Right renal cortex interstitium (tissue), 3 donors: ENCODE data around the gene WDR5. TPM values are rescaled to one million over a fixed set of nuclear protein-coding genes. Genes with fewer than 3 reads are reported as not detected.

Experiments
- DNase-seq, 3 donors: peaks; one replicate each; pipeline ENCODE4 v3.0.0-alpha.2; 2013; ENCODE audit warnings: low read depth in 3 of 3, low spot score in 2 of 3
- polyA plus RNA-seq, 3 donors: library from polyadenylated mRNA; unstranded; fragments of 120-200 nt; gene quantifications; one replicate each; pipeline ENCODE4 v1.2.1, GENCODE V29; 2013; ENCODE audit not compliant: insufficient read length in 3 of 3

WDR5 gene
- polyA plus RNA-seq, 3 donors: 35.4 to 38.4 (median 36.7) TPM

DNA sequence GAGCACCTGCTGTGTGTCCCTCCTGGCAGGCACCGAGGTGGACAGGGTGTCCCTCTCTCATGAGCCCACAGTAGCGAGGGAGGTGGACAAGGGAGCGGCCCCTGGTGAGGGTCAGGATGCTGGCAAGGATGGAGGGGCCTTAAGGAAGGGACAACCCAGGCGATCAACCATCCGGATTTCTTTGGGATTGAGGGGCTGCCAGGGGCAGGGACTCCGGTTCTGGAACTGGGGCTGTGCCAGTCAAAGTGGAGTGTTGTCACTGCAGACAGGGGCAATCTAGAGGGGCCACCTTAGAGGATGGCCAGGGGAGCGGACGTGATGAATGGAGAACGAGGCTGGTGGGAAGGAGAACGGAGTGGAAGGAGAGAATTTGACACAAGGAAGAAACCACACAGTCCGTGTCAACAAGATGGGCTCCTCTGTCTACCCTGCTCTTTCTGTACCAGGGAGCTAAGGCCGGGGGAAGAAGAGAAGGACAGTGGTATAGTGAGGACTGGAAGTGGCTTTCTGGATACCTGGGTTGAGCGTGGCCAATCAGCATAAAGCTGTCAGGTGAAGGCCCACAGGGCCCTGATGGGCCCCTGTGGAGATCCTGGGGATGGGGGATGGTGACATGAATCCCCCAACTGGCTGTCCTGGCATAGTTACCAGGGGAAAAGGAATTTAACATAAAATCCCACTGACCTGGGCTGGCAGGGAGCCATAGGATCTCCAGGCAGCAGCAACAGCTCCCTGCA is 4.2 kb upstream of the WDR5 start:
- DNase-seq: no peak

DNA sequence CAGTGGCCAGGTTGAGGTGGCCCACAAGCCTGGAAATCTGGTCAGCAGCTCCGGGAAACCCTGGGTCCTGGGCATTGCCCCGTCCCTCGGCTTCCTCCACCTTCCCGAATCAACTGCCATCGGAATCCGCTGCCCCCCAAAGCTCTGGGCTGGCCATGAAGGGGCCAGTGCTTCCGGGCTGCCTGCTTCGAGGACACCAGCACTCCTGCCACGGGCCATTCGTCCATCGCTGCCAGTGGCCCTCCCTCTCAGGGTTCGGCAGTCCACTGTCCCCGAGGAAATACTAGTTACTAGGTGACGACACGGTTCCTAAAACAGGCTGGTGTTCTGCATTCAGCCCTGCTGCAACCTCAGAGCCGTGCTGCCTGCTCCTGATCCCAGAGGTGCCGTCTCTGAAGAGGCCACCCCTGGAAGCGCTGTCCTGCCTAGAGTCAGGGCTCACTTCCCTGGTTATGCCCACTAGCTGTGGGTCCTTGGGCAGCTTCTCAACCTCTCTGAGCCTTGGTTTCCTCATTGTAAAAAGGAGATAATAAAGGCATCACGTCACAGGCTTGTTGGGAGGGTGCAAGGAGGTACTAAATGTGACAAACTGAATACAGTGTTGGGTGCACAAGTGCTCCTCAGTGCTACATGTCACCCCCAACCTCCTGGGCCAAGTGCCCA is 3.5 kb upstream of the WDR5 start:
- DNase-seq: no peak

DNA sequence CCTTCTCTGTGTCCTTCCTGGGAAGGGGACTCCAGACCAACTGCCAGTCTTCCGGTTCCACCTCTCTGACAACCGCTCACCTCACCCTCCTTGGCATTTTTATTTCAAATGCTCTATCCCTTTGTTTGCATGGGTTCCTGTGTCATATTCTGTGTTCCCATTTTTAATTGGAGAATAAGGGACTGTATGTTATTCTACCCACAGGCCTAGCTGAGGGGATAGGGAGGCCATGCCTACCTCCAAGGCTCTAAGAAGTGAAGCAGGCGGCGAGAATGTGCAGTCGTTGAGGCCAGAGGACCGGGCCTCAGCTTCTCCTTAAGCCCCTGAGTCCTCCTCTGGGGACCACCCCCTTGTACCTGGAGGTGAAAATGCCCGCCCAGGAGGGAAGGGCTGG is 936 bp upstream of the WDR5 start:
- DNase-seq: no peak

DNA sequence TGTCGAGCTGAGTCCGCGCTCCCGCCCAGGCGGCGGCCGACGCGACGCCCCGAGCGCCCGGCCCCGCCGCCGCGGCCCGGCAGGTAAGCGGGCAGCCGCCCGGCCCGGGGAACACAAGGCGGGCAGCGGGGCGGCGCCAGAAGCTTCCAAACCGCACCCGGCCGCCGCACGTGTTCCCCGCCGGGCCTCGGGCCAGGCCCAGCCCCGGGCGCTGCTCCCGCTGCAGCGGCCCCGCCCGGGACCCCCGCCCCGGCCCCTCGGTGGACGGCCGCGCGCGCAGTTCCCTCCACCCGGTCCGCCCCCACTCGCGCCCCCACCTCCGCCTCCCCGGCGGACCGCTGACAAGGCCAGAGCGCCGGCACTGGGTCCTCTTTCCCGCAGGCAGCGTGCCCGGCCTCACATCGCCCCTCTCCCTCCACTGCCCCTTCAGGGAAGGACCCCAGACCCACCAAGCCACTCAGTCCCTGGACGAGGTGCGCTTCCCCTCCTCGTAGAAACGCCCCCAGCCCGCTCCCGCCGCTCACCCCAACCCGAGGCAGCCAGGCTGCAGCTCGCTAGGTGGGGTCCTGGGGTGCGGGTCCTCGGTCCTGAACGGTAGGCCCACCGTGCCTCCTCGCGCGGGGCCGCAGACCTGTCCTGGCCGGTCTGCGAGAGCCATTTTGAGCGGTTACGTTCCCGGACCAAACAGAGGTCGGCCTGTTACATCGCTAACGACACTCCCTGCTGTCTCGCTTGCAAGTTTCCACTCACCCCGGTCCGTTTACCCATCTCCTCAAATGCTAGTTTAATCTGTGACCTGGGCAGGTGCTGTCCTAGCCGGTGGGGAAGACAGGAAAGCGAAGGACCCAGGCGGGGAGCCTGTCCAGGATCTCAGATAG is 475 bp downstream of the WDR5 start:
- DNase-seq: no peak

DNA sequence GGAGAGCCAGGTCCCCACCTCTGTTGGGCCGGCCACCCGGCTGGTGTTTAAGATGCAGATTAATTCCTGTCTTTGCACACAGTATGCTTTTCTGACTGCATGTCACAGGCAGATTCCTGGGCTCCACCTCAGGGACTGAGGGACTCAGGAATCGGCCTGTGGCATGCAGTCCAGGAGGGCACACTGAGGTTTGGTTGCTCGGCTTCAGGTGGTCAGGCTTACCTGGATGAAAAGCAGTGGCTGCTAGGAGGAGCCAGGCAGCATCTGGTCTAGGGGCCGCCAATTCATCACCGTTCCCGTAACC is 1.1 kb downstream of the WDR5 start:
- DNase-seq: no peak

DNA sequence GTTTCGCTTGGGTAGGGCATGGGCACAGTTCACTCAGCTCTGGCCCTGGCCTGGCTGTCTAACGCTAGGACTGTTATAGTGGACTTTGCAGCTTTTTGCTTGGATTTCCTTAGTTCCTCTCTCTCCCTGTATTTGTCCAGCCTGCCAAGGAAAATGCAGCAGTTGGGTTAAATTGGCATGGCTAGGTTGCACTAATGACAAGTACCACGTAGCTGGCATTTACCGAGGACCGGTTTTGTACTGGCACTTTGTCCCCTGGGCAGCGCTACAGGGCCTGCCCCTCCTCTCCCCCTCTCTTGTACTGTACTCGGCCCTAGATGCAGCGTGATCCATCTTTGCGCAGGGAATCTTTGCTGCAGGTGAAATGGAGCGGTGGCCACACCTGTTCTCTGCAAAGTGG is 2.4 kb downstream of the WDR5 start:
- no peak for DNase-seq

DNA sequence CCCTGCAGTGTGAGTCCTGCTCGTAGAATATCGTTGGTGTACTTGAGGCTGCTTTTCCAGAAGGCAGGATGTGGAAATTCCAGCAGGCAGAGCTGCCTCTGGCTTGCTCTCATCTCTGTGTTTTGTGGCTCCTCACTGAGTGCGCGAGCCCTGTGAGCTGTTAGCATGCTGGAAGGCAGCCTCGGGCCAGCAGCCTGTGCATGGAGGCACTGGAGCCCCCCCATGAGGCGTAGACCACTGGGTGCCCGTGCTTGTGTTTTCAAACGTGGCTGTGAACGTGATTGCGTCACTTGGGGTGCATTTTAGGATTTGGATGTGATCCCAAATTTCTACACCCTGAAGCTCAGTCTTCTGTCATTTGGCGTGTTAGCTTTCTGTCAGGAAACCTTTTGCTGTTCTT is 3.2 kb downstream of the WDR5 start:
- no peak for DNase-seq

DNA sequence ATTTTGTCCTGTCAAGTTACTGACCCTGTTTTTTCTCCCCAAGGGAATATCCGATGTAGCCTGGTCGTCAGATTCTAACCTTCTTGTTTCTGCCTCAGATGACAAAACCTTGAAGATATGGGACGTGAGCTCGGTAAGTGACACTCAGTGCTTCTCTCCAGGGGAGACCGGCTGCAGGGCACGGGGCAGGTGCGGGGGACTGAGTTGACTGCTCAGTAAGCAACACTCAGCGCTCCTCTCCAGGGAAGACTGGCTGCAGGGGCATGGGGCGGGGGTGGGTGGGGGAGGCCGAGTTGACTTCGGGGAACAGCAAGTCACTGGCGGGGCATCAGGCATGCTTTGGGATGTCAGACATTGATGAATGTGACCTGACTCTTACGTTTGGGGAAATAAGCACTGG is 6.0 kb downstream of the WDR5 start:
- no peak for DNase-seq

DNA sequence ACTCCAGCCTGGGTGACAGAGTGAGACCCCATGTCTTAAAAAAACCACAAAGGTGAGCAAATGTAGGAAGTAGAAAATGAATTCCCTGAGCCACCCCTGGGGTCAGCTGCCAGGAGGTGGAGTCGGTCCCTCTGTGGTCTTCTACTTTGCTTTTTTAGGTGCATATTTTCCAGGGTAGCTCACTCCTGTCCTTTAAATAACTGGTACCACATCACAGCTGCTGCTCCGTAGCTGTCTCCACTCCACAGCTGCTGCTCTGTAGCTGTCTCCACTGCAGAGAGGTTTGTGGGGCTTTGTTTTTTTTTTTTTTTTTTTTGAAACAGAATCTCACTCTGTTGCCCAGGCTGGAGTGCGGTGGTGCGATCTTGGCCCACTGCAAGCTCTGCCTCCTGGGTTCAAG is 8.9 kb downstream of the WDR5 start:
- DNase-seq: no peak

DNA sequence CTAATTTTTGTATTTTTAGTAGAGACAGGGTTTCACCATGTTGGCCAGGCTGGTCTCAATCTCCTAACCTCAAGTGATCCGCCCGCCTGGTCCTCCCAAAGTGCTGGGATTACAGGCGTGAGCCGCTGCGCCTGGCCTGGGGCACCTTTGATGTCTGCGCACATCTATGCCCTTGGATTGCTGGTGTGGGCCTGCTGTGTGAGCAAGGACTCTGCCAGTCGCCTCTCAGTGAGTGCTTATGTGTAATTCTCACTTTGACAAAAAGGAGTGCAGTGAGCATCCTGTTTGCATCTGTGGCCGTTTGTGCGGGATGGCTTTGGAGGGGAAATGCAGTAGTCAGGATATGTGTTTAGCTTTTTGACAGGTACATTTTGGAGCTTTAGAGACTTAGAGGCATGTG is 9.4 kb downstream of the WDR5 start:
- DNase-seq: no peak

DNA sequence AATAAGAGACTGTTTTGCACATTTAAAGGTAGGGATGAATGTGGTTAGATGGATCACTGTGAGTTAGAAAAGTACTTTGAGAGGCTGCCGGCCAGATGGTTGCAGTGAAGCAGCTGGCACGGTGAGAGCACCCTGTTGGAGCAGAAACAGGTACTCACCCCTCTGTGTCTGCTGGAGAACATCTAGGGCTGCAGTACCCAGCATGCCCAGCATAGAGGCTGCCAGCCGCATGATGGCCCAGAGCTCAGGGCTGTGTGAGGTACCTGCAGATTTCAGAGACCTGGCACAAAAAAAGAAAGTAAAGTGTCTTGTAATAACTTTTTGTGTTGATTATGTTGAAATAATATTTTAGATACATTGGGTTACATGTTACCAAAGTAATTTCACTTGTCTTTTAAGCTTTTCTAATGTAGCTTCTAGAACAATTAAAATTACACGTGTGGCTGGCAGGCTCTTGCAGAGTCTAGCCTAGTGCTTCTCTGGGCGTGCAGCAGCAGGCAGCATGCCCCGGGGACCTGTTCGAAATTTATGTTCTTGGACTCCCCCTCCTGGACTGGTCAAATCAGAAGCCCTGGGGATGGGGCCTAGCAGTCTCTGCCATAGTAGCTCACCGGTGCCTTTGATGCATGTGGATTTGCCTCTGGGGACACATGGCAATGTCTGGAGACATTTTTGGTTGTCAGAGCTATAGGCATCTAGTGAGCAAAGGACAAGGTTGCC is 11.1 kb downstream of the WDR5 start:
- no peak for DNase-seq

DNA sequence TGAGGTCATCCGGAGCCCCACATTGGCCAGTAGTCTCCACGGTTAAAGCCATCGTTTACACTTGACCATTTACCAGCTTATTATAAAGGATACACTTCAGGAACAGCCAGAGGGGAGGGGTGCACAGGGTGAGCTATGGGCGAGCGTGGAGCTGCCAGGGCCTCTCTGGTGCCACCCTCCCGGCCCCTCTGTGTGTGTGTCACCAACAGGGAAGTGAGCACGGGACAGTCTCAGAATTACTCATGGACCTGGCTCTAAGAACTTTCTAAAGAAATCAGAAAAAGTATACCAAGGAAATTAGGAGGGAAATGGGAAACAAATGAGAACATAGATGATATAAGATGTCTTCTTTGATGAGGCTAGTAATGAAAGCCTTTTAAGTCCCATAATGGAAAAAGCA is 13.5 kb downstream of the WDR5 start:
- DNase-seq: no peak

DNA sequence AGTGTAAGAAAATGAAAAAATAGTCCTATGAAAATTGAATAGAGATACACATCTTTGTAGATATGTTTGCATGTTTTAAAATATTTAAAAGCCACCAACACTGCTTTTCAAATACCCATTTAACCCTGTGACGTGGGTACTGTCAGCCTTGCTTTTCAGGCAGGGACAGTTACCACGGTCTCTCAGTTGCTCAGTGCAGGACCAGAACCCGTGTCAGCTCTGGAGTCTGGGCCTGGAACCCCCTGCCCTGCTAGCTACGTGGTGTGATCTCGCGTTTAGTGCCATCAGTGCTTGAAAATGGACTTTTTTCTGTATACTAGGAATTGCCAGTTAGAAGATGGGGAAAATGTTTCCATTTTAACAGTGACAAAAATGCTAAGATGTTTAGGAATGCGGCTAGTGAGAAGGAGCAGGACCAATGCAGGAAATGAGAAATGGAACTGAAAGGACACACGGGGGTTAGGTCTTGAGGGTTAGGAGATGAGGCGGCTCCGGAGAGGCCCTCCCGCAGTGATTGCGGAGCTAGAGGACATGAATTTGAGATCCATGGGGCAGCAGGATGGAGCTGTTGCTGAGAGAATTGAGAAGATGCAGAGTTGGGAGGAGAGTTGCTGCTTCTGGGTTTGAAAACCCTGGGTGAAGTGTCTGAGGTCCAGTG is 14.8 kb downstream of the WDR5 start:
- no peak for DNase-seq

DNA sequence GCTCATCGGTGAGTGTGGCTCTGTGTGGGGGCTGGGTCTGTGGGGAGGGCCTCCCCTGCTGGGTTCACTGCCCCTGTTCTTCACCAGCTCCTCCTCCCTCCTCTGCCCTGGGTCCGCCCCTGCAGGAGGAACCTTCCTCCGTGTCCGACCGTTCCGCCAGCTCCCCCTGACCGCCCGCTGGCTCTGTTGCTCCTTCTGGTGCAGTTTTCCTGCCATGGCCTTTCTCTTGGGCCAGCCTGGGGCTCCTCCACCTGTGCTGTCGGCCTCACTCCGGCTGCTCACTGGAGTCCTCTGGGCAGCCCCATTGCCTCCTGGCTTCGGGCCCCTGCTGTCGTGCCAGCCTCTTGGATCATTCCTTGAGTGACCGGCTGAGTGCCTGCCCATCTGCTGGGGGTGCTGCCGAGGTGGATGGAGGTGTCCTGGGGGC is 16.2 kb downstream of the WDR5 start:
- DNase-seq: no peak

DNA sequence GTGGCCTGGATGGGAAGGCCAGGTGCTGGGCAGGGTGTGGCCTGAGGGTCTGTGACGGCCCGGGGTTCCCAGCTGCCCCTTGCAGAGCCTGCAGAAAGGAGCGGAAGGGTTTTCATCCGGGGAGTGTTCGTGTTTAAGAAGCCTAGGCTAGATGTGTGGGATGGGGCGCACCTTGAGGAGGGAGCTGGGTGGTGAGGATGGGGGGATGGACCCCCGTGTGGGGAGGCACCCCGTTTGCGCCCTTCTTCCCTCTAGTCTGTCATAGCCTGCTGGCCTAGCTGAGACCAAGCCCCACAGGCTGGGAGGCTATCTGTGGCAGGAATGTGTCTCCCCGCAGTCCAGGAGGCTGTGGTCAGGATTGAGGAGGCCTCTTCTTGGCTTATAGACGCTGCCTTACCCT is 16.6 kb downstream of the WDR5 start:
- no peak for DNase-seq

DNA sequence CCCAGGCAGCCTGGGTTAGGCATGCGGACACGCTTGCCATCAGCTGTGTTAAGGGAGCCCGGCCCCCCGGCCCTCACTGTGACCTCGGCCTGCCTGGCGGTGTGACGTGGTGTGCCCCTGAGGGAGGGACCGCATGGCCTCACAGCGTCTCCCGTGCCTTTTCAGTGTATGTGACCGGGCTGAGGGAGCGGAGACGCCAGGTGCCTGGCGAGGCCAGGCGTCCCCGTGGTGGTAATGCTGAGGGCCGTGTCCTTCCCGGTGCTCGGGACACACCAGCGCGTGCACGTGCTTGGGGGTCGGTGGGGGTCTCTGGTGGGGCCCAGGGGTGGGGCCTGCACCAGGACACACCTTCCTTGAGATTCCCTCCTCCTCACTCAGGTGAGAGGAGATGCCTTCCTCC is 17.6 kb downstream of the WDR5 start:
- DNase-seq: no peak

DNA sequence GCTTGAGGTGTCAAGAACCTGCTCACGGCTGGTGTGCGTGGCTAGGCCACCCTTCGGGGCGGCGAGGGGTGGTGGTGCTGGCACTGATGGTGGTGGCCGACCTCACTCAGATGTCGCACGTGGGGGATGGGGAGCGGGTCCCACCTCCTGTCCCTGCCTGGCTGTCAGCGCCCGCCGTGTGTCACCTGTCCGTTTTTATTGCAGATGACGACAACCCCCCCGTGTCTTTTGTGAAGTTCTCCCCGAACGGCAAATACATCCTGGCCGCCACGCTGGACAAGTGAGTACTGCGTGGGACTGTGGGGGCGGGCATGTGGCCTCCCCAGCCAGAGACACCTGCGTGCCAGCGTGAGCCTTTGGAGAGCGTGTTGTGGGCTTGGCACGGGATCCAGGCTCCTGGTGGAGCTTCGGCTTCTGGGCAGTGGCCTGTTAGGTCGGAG is 18.4 kb downstream of the WDR5 start:
- DNase-seq: no peak

DNA sequence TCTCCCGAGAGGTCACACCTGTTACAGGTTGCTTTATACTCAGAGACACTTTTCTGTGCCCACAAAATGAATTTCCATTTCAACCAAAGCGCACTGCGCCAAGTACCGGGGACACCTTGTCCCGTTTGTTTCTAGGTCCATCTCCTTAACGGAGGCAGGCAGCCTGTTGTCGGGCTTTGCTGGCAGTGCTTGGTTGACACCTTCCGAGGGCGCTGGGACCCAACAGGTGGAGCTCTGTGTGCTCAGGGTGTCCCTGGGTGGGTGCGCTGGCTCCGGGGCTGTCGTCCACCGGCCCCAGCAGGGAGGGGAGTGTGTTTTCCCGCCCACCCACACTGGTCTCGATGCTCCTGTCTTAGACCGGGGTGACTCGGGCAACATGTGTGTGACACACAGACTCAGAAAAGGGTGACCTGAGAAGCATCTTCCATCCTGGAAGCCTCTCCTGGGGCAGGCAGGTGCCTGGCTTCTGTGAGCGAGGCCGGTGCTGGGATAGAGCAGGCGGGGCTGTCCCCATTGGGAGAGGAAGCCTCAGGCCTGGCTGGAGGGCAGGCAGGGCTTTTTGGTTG is 20.0 kb downstream of the WDR5 start:
- DNase-seq: no peak

DNA sequence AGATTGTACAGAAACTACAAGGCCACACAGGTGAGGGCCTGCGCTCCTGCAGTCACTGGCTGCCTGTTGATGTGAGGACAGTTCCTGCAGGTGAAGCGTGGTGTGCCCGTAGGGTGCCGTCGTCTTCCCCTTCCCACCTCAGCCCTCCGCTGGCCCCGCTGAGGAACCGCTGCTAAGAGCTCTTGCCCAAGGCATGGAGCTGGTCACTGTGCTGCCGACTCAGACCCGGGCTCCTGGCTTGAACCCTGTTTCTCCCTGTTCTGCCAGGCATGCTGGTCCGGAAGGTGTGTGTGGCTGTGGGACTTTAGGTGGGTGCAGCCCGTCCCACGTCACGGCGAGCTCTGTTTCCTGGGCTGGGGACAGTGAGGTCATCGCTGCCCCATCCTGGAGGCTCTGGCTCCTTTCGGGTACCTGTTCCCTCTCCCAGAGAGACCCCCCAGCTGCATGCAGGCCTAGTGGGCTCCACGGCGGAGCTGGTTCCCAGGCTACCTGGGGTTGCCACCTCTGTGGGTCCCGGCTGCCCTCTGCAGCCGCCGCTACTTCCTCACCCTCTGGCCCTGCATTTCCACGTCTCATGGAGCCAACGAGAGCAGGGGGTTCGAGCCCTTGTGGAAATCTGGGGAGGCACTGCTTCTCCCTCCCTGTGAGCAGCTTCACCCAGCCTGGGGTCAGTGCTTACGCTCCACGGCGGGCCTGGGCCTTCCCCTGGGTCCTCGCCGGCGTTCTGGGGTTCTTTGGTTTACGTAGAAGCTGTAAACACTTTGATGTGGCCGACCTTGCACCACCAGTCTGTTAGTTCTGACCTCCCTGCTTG is 20.9 kb downstream of the WDR5 start:
- no peak for DNase-seq
